GM21381 (cell line): Measurements from ENCODE around the gene NTF4.
"Not testable (repeated sequence)": the region's sequence is repeated elsewhere in the genome, so short reads cannot be mapped to it uniquely, and the experiment has no call there.

Experiments used
- ATAC-seq: cut with Tn5 transposase; IDR thresholded peaks from one replicate; pipeline ENCODE4 v1.9.1; 2021; ENCODE audit warnings: mild to moderate bottlenecking, moderate library complexity; ENCODE audit not compliant: unreplicated experiment

The NTF4 gene

GRCh38 chr19:49024233-49024632, 40.4 kb downstream of the NTF4 start, which contains the start of gene CGB3:
Gene CGB3 (minus strand): TSS chr19:49024333. CDS start chr19:49023971, 362 bp downstream.
- ATAC-seq, result not testable (repeated sequence)

- ATAC-seq, result no peak
Observed at GRCh38 chr19:49022116-49022515, 42.5 kb downstream of the NTF4 start.

- ATAC-seq, result no peak
Observed at GRCh38 chr19:49020931-49021895, 43.4 kb downstream of the NTF4 start.

- no peak for ATAC-seq
Observed at GRCh38 chr19:49020342-49020741, 44.3 kb downstream of the NTF4 start.

- ATAC-seq, result no peak
Observed at GRCh38 chr19:49019242-49019932, 45.2 kb downstream of the NTF4 start.

- not testable (repeated sequence) for ATAC-seq
Observed at GRCh38 chr19:49018388-49019241, 46.0 kb downstream of the NTF4 start.

- peak; percentile 57 for ATAC-seq
Observed at GRCh38 chr19:49017666-49018351, 46.8 kb downstream of the NTF4 start.

GRCh38 chr19:49017041-49017665, 47.5 kb downstream of the NTF4 start, which contains the start of gene LHB:
Gene LHB (minus strand): TSS chr19:49017091. CDS start chr19:49017081, 10 bp downstream.
- no peak for ATAC-seq

GRCh38 chr19:49016067-49016839, 48.4 kb downstream of the NTF4 start:
- ATAC-seq, result no peak

GRCh38 chr19:49014870-49015255, 49.8 kb downstream of the NTF4 start:
- no peak for ATAC-seq

GRCh38 chr19:49014123-49014869, 50.3 kb downstream of the NTF4 start:
- no peak for ATAC-seq

GRCh38 chr19:49011194-49011593, 53.4 kb downstream of the NTF4 start:
- no peak for ATAC-seq
